ENCODE data around the gene SEPTIN14.
"Not testable (repeated sequence)": the region's sequence is repeated elsewhere in the genome, so short reads cannot be mapped to it uniquely, and the experiment has no call there.

DNA sequence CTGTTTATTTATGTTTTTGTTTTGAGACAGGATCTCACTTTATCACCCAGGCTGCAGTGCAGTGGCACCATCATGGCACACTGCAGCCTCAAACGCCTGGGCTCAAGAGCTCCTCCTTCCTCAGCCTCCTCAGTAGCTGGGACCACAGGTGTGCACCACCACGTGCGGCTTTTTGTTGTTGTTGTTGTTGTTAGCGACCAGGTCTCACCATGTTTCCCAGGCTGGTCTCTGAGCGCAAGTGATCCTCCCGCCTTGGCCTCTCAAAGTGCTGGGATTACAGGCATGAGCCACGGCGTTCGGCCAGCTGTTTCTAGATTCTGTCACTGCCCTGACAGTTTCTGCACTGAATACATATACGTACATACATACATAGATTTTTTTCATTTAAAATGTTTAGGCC is 25.8 kb upstream of the SEPTIN14 start:
- TF ChIP-seq, protein P1, sequence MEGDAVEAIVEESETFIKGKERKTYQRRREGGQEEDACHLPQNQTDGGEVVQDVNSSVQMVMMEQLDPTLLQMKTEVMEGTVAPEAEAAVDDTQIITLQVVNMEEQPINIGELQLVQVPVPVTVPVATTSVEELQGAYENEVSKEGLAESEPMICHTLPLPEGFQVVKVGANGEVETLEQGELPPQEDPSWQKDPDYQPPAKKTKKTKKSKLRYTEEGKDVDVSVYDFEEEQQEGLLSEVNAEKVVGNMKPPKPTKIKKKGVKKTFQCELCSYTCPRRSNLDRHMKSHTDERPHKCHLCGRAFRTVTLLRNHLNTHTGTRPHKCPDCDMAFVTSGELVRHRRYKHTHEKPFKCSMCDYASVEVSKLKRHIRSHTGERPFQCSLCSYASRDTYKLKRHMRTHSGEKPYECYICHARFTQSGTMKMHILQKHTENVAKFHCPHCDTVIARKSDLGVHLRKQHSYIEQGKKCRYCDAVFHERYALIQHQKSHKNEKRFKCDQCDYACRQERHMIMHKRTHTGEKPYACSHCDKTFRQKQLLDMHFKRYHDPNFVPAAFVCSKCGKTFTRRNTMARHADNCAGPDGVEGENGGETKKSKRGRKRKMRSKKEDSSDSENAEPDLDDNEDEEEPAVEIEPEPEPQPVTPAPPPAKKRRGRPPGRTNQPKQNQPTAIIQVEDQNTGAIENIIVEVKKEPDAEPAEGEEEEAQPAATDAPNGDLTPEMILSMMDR (IDR thresholded peaks at IDR 0.05 in 2 of 3, conservative IDR thresholded peaks at IDR 0.05 in 1 of 3; ENCODE audit: borderline replicate concordance in 1 of 3, insufficient read depth in 1 of 3, low read depth in 2 of 3, low read length in 2 of 3): not testable (repeated sequence)
- TF ChIP-seq EZH2 (IDR thresholded peaks at IDR 0.05); SIN3A (IDR thresholded peaks at IDR 0.05; ENCODE audit: low read depth); JUND (IDR thresholded peaks at IDR 0.05); ZNF274 (IDR thresholded peaks at IDR 0.05; ENCODE audit: low read depth, low read length); POLR2AphosphoS5 (IDR thresholded peaks at IDR 0.05; ENCODE audit: low read depth, low read length); SP1 (IDR thresholded peaks at IDR 0.05; ENCODE audit: low read depth); POLR2A (IDR thresholded peaks at IDR 0.05; ENCODE audit: borderline replicate concordance, extremely low read depth, insufficient read depth, insufficient read length); RAD21 (IDR thresholded peaks at IDR 0.05; ENCODE audit: low read depth): not testable (repeated sequence)
- TF ChIP-seq, protein P2, sequence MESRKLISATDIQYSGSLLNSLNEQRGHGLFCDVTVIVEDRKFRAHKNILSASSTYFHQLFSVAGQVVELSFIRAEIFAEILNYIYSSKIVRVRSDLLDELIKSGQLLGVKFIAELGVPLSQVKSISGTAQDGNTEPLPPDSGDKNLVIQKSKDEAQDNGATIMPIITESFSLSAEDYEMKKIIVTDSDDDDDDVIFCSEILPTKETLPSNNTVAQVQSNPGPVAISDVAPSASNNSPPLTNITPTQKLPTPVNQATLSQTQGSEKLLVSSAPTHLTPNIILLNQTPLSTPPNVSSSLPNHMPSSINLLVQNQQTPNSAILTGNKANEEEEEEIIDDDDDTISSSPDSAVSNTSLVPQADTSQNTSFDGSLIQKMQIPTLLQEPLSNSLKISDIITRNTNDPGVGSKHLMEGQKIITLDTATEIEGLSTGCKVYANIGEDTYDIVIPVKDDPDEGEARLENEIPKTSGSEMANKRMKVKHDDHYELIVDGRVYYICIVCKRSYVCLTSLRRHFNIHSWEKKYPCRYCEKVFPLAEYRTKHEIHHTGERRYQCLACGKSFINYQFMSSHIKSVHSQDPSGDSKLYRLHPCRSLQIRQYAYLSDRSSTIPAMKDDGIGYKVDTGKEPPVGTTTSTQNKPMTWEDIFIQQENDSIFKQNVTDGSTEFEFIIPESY (IDR thresholded peaks at IDR 0.05; ENCODE audit: extremely low read depth, insufficient replicate concordance, low read length): not testable (repeated sequence)
